HUES6 (cell line): Measurements from ENCODE around the gene DOCK11.
"Not testable (repeated sequence)": the region's sequence is repeated elsewhere in the genome, so short reads cannot be mapped to it uniquely, and the experiment has no call there.

Experiments used
- H3K27ac ChIP-seq: 2 replicates; pipeline ENCODE4 v1.7.0; 2013; ENCODE audit warnings: low read depth, mild to moderate bottlenecking, low read length, inconsistent platforms
- H3K27me3 ChIP-seq: 2 replicates; pipeline ENCODE4 v1.6.1; 2013; ENCODE audit warnings: low read length; ENCODE audit not compliant: control insufficient read depth, insufficient read depth
- H3K36me3 ChIP-seq: 2 replicates; pipeline ENCODE4 v1.6.1; 2013; ENCODE audit warnings: low read length; ENCODE audit not compliant: control insufficient read depth, insufficient read depth
- H3K4me1 ChIP-seq: 2 replicates; pipeline ENCODE4 v1.6.1; 2013; ENCODE audit warnings: low read length; ENCODE audit not compliant: control insufficient read depth, insufficient read depth
- H3K4me3 ChIP-seq: 2 replicates; pipeline ENCODE4 v1.5.1; 2013; ENCODE audit warnings: low read depth, low read length
- H3K9ac ChIP-seq: one replicate; pipeline ENCODE4 v1.6.1; 2013; ENCODE audit warnings: mild to moderate bottlenecking, low read length
- H3K9me3 ChIP-seq: 2 replicates; pipeline ENCODE4 v1.6.1; 2013; ENCODE audit warnings: low read depth, low read length; ENCODE audit not compliant: control insufficient read depth, insufficient read depth

DOCK11 gene

GRCh38 chrX:118495061-118495921, at the start of gene DOCK11:
TSS of gene DOCK11 (plus strand) at chrX:118495815. CDS start at chrX:118495972, 157 bp downstream.
- Histone ChIP-seq H3K27me3 (peaks cover 43% of the 10 kb centered on the region), H3K9ac (peak within 1 kb of the TSS; percentile 89), H3K36me3 (no peaks in the 10 kb centered on the region), H3K4me1 (peaks cover 40% of the 10 kb centered on the region), H3K4me3 (peak within 1 kb of the TSS; percentile 82), H3K9me3 (no peaks in the 10 kb centered on the region), H3K27ac (peak within 1 kb of the TSS; percentile 50; the same call in 1 of the 2 replicates)

DNA sequence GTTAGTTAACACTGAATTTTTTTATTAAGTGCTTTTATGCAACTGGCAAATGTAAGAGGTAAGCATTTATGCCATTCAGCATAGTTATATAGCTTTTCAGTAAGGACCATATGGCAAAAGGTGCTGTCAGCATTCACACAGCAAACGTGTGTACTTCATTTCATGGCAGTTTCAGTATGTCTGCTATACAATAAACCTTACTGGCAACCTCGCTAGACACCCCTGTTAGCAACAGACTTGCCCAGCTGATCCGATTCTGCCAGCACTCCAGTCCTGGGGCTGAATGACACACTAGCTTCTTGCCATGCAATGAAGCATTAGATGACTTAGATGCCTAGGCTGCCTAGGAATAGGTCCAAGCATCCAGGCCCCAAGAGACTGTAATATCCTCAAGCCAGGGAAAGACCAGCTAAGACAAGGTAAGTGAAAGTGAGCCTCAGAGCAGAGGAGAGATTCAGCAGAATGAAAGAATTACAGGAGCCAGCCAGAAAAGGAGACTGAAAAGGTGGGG, 47.3 kb upstream of the DOCK11 start:
- Histone ChIP-seq H3K9ac (no peak overlapping the region), H3K27me3 (no peaks in the 10 kb centered on the region), H3K4me3 (no peak overlapping the region), H3K27ac (no peak overlapping the region), H3K36me3 (peaks cover 42% of the 10 kb centered on the region), H3K4me1 (no peaks in the 10 kb centered on the region), H3K9me3 (no peaks in the 10 kb centered on the region)

- H3K27me3 ChIP-seq = no peaks in the 10 kb centered on the region; the same call in 1 of the 2 replicates
- no peak overlapping the region for H3K27ac ChIP-seq
- H3K9ac ChIP-seq = no peak overlapping the region
- H3K9me3 ChIP-seq = no peaks in the 10 kb centered on the region
- H3K36me3 ChIP-seq = peaks cover 12% of the 10 kb centered on the region
- no peaks in the 10 kb centered on the region; the same call in 1 of the 2 replicates for H3K4me1 ChIP-seq
- no peak overlapping the region for H3K4me3 ChIP-seq
These were observed 40.6 kb upstream of the DOCK11 start for GRCh38 chrX:118455013-118455412.

GRCh38 chrX:118459494-118459893, 36.1 kb upstream of the DOCK11 start:
- Histone ChIP-seq H3K9ac (no peak overlapping the region), H3K27me3 (no peaks in the 10 kb centered on the region), H3K27ac (no peak overlapping the region), H3K4me1 (no peaks in the 10 kb centered on the region; the same call in 1 of the 2 replicates), H3K4me3 (no peak overlapping the region), H3K9me3 (no peaks in the 10 kb centered on the region), H3K36me3 (no peaks in the 10 kb centered on the region)

DNA sequence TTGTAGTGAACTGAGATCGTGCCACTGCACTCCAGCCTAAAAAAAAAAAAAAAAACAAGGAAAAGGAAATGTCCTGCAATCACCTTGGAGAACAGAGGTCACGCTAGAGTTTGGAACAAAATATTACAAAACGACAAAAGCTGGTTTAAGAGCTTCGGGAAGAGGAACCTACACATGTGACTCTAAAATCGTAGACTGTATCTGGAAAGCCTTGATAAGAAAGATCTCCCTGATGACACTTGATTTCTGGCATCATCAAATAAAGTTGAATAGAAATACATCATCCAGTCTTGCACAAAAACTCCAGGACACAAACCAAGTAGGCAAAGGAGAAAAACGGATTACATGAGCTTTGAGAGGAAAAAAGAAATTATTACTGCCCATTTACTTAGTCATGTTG, 31.1 kb upstream of the DOCK11 start:
- H3K9me3 ChIP-seq = no peaks in the 10 kb centered on the region
- H3K9ac ChIP-seq = no peak overlapping the region
- no peaks in the 10 kb centered on the region for H3K27me3 ChIP-seq
- no peak overlapping the region for H3K27ac ChIP-seq
- no peak overlapping the region for H3K4me3 ChIP-seq
- H3K4me1 ChIP-seq = peaks cover 4% of the 10 kb centered on the region; the same call in 1 of the 2 replicates
- no peaks in the 10 kb centered on the region for H3K36me3 ChIP-seq

DNA sequence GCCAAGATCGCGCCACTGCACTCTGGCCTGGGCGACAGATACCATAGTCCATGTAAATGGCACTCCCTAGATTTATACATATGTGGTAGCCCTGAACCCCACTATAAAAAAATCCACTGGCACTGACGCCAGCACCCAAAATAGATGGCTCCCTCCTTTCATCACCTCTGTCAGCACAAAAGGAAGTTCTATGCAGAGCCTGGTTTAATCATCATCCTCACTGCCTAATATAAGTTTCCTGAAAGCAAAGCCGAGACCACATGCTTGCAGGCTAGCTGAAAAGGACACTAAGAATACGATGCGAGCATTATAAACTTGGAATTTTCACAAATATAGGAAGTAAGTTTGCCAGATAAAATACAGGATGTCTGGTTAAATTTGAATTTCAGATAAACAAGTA, 27.5 kb upstream of the DOCK11 start:
- no peak overlapping the region for H3K9ac ChIP-seq
- no peak overlapping the region for H3K27ac ChIP-seq
- no peaks in the 10 kb centered on the region for H3K27me3 ChIP-seq
- H3K4me1 ChIP-seq = peaks cover 4% of the 10 kb centered on the region; the same call in 1 of the 2 replicates
- H3K4me3 ChIP-seq = no peak overlapping the region
- H3K36me3 ChIP-seq = no peaks in the 10 kb centered on the region
- peaks cover 16% of the 10 kb centered on the region; the same call in 1 of the 2 replicates for H3K9me3 ChIP-seq

- not testable (repeated sequence) for H3K4me3 ChIP-seq, H3K9ac ChIP-seq, H3K27ac ChIP-seq, H3K27me3 ChIP-seq, H3K4me1 ChIP-seq, H3K36me3 ChIP-seq
- H3K9me3 ChIP-seq = peaks cover 16% of the 10 kb centered on the region; the same call in 1 of the 2 replicates
These were observed 24.8 kb upstream of the DOCK11 start for GRCh38 chrX:118470721-118471347.

DNA sequence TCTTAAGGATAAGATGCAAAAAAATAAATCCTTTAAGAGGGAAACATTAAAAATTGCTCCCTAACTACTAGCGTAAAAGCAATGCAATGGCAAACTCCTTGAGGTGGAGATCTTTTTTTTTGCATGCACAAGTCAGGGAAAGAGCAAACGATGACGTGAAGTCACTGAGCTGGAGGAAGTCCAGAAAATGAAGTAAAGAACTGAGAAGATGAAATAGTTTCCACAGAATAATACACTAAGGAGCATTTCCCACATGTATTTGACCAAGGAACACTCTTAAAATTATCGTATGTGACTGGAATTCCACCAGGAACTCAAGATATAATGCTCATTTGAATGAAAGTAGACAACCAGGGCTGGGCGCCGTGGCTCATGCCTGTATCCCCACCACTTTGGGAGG, 21.0 kb upstream of the DOCK11 start:
- no peak overlapping the region for H3K9ac ChIP-seq
- peaks cover 16% of the 10 kb centered on the region; the same call in 1 of the 2 replicates for H3K9me3 ChIP-seq
- no peak overlapping the region for H3K4me3 ChIP-seq
- no peaks in the 10 kb centered on the region for H3K36me3 ChIP-seq
- no peaks in the 10 kb centered on the region for H3K27me3 ChIP-seq
- H3K27ac ChIP-seq = no peak overlapping the region
- no peaks in the 10 kb centered on the region for H3K4me1 ChIP-seq

DNA sequence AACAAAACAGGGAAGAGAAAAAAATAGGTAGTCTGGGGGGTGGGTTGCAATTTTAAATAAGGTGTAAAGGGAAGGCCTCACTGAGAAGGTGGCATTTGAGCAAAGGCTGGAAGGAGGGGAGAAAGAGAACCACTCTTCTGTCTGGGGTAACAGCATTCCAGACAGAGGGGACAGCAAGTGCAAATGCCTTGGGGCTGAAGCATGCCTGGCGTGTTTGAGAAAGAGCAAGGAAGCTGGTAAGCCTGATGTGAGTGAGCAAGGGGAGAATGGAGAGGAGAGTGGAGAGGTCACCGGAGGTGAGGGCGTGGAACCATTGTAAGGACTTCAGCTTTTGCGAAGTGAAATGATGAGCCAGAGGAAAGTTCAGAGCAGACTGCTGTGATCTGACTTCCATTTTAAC, 19.7 kb upstream of the DOCK11 start:
- no peaks in the 10 kb centered on the region for H3K27me3 ChIP-seq
- no peak overlapping the region for H3K27ac ChIP-seq
- peaks cover 8% of the 10 kb centered on the region; the same call in 1 of the 2 replicates for H3K9me3 ChIP-seq
- no peak overlapping the region for H3K4me3 ChIP-seq
- no peaks in the 10 kb centered on the region for H3K36me3 ChIP-seq
- H3K9ac ChIP-seq = no peak overlapping the region
- H3K4me1 ChIP-seq = no peaks in the 10 kb centered on the region

DNA sequence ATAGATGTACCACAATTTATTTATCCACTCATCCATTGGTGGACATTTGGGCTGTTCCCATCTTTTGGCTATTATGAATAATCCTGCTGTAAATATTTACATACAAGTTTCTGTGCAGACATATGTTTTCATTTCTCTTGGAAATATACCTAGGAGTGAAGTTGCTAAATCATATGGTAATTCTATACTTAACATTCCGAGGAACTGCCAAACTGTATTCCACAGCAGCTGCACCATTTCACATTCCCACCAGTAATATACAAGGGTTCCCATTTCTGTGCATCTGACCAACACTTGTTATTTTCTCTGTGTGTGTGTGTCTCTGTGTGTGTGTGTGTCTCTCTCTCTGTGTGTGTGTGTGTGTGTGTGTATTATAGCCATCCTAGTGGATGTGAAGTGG, 15.4 kb upstream of the DOCK11 start:
- Histone ChIP-seq H3K4me3 (no peak overlapping the region), H3K9ac (no peak overlapping the region), H3K9me3 (no peaks in the 10 kb centered on the region), H3K27ac (no peak overlapping the region), H3K4me1 (no peaks in the 10 kb centered on the region), H3K36me3 (no peaks in the 10 kb centered on the region), H3K27me3 (no peaks in the 10 kb centered on the region)

DNA sequence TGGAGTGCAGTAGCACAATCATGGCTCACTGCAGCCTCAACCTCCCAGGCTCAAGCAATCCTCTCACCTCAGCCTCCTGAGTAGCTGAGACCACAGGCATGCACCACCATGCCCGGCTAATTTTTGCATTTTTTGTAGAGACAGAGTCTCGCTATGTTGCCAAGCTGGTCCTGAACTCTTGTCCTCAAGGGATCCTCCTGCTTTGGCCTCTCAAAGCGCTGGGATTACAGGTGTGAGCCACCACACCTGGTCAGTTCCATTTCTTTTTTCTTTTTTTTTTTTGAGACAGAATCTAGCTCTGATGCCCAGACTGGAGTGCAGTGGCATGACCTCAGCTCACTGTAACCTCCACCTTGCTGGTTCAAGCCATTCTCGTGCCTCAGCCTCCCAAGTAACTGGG, 13.2 kb upstream of the DOCK11 start:
- H3K27ac ChIP-seq, H3K4me3 ChIP-seq, H3K36me3 ChIP-seq, H3K9me3 ChIP-seq, H3K4me1 ChIP-seq, H3K9ac ChIP-seq, H3K27me3 ChIP-seq: not testable (repeated sequence)
